COR-L47 (cell line): ENCODE results near the gene PHKG2.
A peak's percentile ranks its signal among the peaks of the same experiment; 100 is the strongest.

ENCODE experiments used
- DNase-seq: peaks from one replicate; lab custom pipeline; 2025; lab: John Stamatoyannopoulos, UW

The PHKG2 gene

DNA sequence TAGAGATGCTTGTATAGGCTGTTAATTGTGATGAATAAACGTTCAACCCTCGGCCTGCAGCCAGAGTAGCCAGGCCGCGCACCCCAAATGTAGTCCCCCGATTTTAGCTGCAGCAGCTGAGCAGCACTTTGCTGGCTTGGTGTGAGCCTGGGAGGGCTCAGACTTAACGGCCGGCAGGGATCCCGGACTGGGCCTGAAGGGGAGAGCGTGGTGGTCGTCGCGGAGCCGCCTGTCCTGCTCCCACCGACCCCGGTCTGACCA, 26.8 kb downstream of the PHKG2 start:
- DNase-seq = no peak

DNA sequence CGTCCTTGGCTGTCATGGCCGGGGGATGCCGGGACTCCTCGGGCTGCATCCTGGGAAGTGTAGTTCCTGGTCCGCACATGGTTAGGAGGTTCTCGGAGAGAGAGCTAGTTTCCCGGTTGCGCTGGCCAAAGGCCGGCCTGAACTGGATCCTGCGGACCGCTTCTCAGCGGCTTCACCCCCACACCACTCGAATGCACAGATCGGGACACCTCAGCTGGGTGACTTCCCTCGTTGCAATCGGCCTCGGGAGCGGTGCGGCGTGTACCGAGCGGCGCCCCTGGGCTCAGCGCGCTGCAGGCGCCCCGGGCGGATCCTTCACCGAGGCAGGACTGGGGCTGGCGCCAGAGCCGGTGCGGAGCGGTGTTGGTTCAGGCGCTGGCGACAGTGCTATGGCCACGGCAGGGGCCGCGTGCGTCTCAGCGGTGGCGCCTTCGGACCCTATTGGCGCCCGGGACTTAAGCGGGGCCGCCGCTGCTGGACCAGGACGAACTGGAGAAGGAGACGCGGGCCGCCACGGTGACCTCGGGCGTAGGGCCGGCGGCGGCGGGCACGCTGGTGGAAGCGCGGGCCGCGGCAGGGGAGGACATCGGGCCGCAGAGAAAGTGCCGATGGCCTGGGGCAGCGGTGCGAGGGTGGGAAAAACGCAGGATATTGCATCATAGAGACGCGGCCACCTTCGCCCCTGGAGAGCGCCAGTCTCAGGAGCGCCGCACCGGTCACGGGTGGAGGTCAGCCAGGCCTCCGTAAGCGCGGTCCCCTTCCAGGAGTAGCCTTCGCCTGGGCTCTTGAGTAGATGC, 27.4 kb downstream of the PHKG2 start:
- DNase-seq = peak; percentile 71

DNA sequence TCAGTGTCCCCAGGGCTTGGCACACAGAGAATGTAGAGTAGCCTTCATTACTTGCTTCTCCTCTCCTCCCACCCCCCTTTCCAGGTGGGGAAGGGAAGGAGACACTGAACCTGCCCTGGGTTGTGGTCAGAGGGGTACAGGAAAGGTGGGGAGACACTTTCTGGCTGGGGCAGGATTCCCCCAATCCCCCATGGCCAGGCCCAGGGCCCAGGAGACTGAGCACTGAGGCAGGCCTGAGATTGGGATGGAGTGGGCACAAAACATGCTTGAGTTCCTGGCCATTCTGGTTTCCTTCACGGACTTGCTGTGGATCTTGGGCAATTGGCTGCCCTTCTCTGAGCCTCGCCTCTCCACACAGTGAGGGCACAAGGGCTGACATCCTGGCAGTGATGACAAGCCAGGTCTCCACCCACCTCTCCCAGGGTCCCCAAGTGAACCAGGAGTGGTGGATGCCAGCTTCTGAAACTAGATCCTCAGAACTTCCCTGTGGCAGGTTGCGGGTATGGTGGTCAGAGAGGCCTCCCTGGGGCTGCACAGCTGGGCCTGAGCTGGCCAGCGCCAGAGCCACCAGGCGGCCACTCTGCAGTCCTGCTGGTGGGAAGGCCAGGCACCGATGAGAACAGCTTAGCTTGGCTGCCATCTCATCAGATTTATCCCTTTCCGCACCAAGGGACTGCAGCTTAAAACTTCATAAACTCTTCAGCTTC, 29.5 kb downstream of the PHKG2 start:
- DNase-seq = no peak

DNA sequence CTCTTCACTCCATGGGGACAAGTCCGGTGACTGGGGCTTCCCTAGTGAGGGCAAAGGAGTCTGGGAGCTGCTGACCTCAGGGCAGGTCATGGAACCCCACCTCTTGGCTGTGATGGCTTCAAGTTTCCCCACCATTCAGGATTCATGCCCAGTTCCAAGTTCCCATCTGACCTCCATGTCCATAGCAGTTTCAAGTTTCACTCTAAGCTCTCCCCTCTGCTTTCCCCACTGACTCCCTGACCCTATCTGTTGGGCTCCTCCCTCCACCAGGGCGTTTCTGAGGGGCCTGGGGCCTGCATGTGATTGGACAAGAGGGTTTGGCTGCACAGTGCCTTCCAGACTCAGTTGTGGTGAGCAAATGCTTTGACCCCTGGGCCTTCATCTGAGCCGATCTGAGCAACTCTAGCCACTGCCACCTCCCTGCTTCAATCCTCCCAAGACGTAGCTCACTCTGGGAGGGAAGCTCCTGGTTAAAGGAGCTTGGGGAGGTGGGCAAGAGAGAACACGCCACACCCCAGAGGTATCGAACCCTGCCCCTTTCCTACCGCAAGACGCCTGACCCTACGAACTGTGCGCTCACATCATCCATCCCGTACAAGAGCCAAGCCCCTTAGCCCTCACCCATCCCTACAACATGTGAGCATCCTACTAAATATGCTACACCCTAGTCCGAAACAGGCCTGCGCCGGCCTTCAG, 30.5 kb downstream of the PHKG2 start:
- no peak for DNase-seq

DNA sequence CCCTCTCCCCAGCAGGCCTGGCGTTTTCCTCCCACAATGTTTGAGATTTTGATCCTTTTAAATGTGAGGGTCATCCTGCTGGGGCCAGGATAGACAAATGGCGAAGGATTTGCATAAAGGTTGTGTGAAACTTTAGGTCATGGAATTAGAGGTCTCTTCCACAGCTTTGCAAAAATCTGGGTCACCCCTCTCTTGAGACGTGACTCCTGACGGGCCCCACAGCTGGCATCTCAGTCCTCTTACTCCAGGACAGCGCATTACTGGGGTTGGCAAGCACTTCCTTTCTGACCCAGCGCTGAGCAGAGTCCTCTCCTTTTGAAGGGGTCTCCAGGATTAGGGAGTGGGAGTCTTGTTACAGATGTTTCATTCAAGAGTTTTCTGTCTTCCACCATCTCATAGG, 31.4 kb downstream of the PHKG2 start:
- no peak for DNase-seq

DNA sequence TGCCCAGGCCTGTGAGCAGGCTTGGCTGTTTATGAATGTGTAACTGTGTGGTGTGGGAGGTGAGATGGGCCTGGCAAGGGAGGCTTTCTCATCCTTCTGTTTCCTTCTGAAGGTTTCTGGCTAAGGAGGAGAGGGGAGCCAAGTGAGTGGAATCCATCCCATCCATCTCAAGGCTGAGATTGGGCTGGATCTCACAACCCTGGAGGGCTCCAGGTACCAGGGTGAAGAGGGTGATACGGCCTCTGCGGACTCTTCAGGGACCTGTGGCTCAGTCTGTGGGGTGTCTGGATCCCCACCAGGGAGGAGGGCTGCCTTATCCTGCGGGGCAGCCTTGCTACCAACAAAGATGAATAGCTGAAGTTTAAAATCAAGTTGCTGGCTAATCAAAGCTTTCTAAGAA, 31.8 kb downstream of the PHKG2 start:
- DNase-seq = no peak

DNA sequence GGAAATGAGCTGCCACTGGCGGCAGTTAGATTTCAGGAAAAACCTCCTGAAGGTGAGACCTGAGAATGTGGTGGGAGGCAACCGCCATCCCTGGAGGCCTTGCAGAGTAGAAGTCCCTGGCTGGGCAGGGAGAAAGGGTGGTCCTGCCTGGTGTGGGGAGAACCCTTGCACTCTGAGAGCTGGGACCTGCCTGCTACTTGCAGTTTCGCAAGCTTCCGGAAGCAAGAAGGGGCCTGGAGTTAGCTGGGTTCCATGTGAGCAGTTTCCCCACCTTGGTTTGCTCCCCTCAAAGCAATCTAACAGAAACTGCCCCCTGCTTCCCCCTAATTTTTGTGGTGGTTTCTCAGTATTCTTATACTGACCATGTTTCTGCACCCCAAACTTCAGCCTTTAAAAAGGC, 32.3 kb downstream of the PHKG2 start:
- no peak for DNase-seq

DNA sequence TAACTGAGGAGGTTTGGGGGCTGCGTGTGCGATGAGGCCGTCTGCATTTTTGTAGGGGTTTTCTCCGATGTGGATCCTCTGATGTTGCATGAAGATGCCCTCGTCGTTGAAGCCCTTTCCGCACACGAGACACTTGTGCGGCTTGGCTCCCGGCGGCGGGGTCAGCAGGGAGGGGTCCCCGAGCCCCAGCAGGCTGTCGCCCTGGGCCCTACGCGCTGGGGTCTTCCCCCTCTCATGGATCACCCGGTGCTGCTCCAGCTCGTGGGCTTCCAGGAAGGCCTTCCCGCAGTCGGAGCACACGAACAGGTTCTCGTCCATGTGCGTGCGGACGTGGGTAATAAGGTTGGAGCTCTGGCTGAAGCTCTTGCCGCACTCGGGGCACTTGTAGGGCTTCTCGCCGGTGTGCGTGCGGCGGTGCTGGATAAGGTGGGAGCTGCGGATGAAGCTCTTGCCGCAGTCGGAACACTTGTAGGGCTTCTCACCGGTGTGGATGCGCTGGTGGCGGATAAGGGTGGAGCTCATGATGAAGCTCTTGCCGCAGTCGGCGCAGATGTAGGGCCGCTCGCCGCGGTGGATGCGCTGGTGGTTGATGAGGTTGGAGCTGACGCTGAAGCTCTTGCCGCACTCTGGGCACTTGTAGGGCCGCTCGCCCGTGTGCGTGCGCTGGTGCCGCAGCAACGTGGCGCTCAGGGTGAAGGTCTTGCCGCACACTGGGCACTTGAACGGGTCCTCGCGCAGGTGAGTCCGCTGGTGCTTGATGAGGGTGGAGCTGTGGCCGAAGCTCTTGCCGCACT, 34.5 kb downstream of the PHKG2 start:
- no peak for DNase-seq

DNA sequence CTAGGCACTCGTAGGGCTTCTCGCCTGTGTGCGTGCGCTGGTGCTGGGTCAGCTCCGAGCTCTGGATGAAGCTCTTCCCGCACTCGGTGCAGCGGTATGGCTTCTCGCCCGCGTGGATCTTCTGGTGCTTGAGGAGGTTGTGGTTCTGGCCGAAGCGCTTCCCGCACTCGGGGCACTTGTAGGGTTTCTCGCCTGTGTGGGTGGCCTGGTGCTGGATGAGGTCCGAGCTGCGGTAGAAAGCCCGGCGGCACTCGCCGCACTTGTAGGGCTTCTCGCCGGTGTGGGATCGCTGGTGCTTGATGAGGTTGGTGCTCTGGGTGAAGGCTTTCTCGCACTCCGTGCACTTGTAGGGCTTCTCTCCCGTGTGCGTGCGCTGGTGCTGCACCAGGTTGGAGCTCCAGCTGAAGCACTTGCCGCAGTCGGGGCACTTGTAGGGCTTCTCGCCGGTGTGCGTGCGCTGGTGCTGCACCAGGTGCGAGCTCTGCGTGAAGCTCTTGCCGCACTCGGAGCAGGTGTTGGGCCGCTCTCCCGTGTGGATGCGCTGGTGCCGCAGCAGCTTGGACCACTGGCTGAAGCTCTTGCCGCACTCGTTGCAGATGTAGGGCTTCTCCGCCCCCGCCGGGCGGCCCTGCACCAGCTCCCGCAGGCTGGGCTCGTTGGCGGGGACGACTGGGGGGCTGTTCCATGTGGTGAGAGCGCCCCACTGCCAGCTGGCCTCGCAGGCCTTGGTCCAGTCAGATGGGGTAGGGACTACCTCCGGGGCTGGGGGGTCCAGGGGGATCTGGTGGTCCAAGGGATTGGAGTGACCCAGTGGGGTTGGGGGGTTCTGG, 35.3 kb downstream of the PHKG2 start:
- DNase-seq = no peak

DNA sequence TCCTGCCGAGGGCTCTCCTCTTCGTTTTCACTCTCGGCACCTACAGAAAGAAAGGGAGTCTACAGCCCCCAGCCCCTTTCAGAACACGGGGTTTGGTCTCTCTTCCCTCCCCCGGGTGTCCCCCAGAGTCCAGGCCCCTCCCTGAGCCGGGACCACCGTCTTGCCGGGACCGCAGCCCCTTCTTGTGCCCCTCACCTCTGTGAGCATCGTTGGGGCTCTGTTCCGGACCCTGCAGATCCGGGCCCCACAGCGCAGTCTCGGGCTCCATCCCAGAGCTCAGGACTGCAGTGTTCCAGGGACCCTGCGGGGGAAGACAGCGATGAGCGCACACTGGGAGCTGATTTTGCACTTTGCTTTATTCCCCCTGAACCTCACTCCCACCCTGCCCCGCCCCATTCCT, 36.0 kb downstream of the PHKG2 start:
- no peak for DNase-seq

DNA sequence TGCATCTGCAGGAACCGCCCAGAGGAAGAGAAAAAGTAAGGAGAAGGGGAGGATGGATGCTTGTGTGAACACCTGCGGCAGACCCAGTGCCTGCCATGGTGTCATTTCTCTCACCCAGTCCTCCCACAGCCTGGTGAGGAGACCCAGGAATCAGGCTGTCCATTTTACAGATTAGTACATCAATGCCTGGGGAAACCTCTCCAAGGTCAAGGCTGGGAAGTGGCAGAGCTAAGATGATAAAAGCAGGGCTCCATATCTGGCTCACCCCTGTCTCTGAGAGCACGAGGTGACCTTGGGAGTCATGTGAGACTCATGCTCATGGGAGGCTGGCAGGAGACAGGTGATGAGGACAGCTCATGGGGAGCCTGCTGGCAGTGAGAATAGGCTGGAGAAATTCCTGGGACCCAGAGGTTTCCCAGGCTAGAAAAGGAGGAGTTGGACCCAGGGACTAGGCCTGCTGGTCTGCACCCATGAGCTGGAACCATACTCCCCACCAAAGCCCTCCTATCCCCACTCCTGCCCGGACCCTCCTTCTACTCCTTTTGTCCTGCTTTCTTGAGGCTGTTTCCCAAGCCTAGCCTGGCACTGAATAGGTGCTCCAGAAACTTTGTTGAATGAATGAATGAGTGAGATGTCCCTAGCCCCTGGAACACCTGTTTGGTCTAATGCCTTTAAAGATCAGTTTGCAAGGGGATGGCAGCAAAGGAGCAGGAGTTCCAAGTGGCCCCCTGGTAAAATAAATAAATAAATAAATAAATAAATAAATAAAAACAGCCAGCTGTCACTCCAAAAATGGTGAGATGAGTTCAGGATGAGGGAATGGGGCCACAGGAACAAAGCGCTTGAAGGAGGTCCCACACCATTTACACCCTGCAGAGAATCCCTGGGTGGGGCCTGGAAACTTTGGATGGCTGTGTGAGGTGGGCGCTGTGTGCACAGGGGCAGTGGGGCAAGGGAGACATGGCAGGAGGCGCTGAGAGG, 37.2 kb downstream of the PHKG2 start:
- DNase-seq = no peak

DNA sequence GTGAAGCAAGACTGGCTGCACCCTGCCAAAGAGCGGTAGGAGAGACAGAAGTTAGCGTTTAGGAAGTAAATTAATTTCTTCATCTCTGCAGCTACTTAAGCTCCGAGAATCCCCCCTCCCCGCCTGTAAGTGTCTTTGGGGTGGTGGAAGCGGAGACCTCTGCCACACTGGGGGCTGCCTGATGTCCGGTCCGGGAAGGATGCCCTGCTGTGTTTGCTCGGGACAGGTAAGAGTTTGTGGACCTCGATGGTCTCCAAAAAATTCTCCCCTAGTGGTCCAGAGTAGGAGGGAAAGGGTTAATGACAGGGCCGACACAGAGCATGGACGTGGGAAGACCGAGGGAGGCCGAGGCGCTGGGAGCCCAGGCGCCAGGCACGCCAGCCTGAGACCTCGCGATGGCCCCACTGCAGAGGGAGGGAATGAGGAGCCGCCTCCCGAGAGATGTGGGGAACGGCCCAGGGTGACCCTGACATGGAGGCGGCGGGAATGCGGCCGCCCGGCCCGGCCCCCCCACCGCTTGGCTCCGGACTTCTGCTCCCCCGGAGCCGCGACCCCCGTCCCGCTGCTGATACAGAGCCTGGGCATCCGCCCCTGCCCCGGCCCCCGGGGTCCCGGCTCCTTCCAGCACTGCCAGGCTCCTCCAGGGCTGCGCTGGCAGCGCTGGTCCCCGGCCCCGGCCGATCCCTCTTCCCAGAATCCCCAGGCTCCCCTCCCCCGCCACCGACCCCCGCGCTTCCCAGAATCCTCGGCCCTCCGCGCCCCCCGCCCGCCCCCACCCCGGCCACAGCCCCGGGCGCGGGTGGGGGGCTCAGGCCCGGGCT, 38.1 kb downstream of the PHKG2 start:
- no peak for DNase-seq

DNA sequence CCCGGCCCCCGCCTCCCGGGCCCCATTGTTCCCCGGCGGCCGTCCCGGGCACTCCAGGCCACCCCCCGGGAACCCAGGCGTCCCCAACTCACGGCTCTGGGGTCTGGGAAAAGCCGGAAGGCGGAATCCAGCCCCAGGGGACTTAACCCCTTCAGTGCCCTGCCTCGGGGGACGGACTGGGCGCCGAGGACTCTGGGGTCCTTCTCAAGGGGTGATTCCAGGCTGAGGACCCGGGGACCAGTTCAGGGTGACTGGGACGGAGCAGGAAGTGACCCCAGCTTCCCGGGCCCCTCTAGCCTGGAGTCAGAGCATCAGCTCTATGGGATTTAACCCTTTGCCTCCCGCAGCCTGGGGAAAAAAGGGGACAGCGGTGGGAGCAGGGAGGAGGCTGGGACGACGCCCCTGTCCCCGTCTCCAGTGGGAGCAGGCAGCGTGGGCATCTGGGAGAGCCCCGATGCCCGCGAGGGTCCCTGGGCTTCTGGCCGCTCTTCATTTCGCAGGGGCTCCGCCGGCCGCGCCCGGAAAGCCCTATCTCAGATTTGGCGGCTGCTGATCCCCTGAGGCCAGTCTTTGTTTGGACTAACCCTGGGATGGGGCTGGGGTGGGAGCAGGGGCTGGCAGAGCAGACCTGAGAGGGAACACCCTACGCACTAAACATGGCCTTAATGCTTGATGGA, 38.8 kb downstream of the PHKG2 start, which contains the start of gene ZNF629:
TSS of gene ZNF629 (minus strand) at position 270 of the 677 bp plus-strand sequence. CDS start 2,723 bp downstream, outside the sequence.
- DNase-seq = peak; percentile 63

DNA sequence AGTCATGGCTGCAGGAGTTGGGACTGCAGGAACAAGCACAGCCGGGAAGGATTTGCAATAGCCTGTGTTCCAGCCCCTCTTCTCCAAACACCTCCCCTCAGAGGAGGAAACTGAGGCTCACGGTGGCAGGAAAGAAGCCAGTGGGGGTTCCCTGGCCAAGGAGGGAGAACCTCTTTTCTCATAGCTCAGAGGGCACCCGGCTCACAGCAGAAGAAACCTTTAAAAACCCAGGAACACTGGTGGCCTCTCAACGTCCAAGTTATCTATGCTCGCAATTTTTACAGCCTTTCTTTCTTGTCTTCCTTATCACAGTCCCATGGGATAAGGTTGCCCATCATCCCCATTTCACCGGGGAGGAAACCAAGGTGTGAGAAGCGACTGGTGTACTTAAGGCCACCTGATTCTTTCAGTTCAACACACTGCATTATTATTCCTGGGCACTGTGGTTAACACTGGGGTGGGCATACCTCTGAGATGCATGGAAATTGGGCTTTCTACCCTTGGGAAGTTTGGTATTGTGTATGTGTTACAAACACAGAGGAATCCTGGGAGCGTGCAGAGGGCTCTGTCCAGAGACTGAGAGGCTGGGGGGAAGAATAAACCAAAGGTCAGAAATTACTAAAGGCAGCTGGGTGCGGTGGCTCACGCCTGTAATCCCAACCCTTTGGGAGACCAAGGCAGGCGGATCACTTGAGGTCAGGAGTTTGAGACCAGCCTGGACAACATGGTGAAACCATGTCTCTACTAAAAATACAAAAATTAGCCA, 39.6 kb downstream of the PHKG2 start:
- DNase-seq = no peak

DNA sequence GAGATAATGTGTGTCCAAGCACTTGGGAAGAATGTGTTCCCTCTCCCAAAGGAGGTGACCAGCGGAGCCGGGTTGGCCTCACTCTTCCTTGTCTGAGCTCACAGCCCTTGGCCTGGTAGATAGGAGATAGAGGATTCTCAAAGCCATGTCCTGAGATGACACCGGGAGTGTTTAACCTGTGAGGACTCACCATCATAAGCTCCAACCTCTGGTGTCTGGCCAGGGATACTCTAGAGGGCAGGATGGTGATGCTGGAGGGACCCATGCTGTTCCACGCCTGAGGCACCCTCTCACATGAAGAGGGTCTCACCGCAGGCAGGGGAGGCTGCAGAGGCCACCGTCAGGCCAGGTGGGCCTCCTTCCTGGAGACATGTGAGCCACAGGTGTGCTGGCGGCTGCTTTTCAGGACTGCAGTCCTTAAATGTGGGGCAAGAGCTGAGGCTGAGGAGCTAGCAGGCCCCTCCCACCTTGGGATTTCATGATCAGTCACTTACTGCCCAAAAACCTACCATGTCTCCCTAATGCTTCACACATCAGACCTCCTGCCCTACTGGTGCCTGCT, 45.4 kb downstream of the PHKG2 start:
- DNase-seq = no peak

DNA sequence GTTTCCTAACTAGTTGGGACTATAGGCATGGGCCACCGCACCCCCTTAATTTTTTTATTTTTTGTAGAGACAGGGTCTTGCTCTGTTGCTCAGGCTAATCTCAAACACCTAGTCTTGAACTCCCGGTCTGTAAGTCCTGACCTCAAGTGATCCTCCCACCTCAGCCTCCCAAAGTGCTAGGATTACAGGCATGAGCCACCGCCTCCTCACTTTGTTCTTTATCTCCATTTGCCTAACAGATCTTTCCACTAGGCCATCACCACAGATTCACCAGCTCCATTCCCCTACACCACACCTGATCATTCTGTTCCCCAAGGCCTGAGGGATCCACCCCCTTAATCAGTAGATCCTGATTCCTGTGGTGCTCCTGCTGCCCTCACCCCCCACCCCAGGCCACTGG, 46.4 kb downstream of the PHKG2 start:
- DNase-seq = no peak

DNA sequence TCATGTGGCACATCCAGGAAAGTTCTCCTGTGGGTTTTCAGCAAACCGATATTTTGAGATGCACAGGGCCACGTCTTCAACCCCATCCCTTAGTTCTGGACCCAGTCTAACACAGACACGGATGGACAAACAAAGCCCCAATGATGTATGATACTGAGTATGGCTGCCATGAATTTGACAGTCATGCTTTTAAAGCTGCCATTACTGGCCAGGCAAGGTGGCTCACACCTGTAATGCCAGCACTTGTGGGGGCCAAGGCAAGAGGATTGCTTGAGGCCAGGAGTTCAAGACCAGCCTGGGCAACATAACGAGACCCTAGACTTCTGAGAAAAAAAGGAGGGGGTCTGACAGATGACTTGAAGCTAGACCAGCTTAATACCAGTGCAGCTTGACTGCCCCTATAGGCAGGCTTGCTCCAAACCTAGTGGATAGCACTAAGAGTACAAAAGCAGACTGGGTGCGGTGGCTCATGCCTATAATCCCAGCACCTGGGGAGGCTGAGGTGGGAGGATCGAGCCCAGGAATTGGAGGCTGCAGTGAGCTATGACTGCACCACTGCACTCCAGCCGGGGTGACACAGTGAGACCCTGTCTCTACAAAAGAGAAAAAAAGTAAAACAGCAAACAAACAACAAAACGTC, 49.6 kb downstream of the PHKG2 start:
- DNase-seq = no peak
